Activated CD8-positive, alpha-beta memory T cell treated with anti-CD3 and anti-CD28 coated beads, Interleukin-2, amount 10 ng/mL, durations not matched to agents 7 days and 5 days (primary cell): ENCODE measurements around the gene MAGEF1. TPM values are rescaled to one million over a fixed set of nuclear protein-coding genes. Genes with fewer than 3 reads are reported as not detected.

ENCODE experiments used
- ATAC-seq: fragments of 150-1000 bp; cut with Tn5 transposase; one replicate; pipeline ENCODE4 v1.10.0; 2021; ENCODE audit warnings: moderate library complexity
- CTCF ChIA-PET: fragments of 350-600 bp; sonication (Branson Sonifier 250); formaldehyde crosslinking; loops from one replicate; lab custom pipeline; 2021; ENCODE audit warnings: antibody characterized with exemption; lab: Charles Lee
- DNase-seq: peaks from one replicate; pipeline ENCODE4 v3.0.0-alpha.2; 2020
- H3K27ac Mint-ChIP-seq: one replicate; pipeline ENCODE4 v1.8.0; 2021; ENCODE audit warnings: mild to moderate bottlenecking, mixed read lengths
- H3K27me3 Mint-ChIP-seq: one replicate; pipeline ENCODE4 v1.8.0; 2021; ENCODE audit warnings: mixed read lengths
- H3K36me3 Mint-ChIP-seq: one replicate; pipeline ENCODE4 v1.8.0; 2021; ENCODE audit warnings: mild to moderate bottlenecking, mixed read lengths
- H3K4me1 Mint-ChIP-seq: one replicate; pipeline ENCODE4 v1.8.0; 2021; ENCODE audit warnings: mixed read lengths
- H3K4me3 Mint-ChIP-seq: one replicate; pipeline ENCODE4 v1.8.0; 2021; ENCODE audit warnings: mild to moderate bottlenecking, moderate library complexity, mixed read lengths
- H3K9me3 Mint-ChIP-seq: one replicate; pipeline ENCODE4 v1.8.0; 2022; ENCODE audit warnings: low read depth, mixed read lengths
- total RNA-seq, 2 experiments: library from RNA; stranded (reverse); gene quantifications; one replicate each; pipeline ENCODE4 v1.2.3, GENCODE V29; 2021

The MAGEF1 gene
- total RNA-seq, 2 experiments from 2014 or later, result 2.8 to 5.9 TPM

GRCh38 chr3:184712248-184713039 lies 580 bp upstream of the MAGEF1 start:
- peaks cover 29% of the 10 kb centered on the region for H3K4me1 Mint-ChIP-seq
- peaks cover 11% of the 10 kb centered on the region for H3K36me3 Mint-ChIP-seq
- ATAC-seq (peak; percentile 59), DNase-seq (no peak)
- peak overlapping the region; percentile 79 for H3K27ac Mint-ChIP-seq
- H3K4me3 Mint-ChIP-seq, result peak overlapping the region; percentile 75
- H3K9me3 Mint-ChIP-seq, result peaks cover 3% of the 10 kb centered on the region
- peaks cover 27% of the 10 kb centered on the region for H3K27me3 Mint-ChIP-seq
- CTCF ChIA-PET, result interaction anchor here (0.7 to 2.9 kb wide), 2 partner anchors 125 to 151 kb away, joined by 3 to 15 read pairs; partner anchors contain the start of gene EPHB3

DNA sequence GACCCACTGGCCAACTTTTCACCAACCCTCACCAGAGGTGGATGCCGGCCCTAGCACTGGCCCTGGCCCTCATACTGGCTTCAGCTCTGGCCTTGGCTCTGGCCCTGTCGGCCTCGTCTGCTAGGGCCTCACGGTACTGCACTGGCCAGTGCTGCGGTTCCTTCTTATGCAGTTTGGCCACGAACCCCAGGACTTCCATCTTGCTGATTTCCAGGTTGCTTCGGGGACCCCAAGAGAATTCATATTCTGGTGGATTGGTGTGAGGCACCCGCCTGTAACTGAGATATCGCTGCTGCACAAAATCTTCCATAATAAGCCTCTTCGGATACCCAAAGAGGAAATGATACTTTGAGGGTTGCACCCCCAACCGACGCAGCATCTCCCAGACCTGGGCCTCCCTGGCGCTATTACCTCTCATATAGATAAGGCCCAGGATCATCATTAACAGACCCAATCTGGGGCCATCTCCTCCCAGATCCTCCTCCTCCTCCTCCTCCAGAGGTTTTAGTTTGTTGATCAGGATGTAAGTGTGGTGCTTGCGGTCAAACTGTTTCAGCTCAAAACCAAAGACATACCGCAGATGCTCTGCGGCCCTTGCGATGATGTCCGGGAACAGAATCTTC lies 883 bp downstream of the MAGEF1 start:
- H3K9me3 Mint-ChIP-seq, result peaks cover 3% of the 10 kb centered on the region
- peak overlapping the region; percentile 75 for H3K4me3 Mint-ChIP-seq
- CTCF ChIA-PET, result interaction anchor here (0.8 to 1.1 kb wide), 3 partner anchors 32 to 150 kb away, joined by 3 to 5 read pairs (median 5); partner anchors contain the start of gene EPHB3
- H3K4me1 Mint-ChIP-seq, result peaks cover 29% of the 10 kb centered on the region
- H3K27me3 Mint-ChIP-seq, result peaks cover 24% of the 10 kb centered on the region
- DNase-seq (peak; percentile 60), ATAC-seq (peak; percentile 41)
- peaks cover 14% of the 10 kb centered on the region for H3K36me3 Mint-ChIP-seq
- peak overlapping the region; percentile 78 for H3K27ac Mint-ChIP-seq

DNA sequence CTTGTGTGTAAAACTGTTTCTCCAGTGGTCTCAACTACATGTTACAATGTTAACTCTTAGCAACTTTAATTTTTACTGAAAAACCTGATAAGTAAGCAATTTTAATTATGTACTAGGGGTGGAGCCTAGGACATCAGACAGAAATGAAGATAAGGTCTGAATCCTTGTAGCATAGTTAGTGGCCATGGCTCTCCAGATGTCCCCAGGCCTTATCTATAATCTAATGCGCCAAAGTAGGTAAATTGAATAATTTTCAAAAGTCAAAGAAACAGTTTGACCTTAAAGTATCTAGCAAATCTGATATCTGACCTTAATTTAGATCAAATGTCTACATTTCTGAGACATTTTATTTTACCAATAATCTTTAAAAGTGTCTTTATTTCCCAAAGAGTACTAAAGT lies 8.2 kb downstream of the MAGEF1 start:
- DNase-seq, result no peak
- H3K4me1 Mint-ChIP-seq, result no peaks in the 10 kb centered on the region
- peaks cover 10% of the 10 kb centered on the region for H3K27me3 Mint-ChIP-seq
- no peak for ATAC-seq
- H3K27ac Mint-ChIP-seq, result no peak overlapping the region
- H3K9me3 Mint-ChIP-seq, result peaks cover 2% of the 10 kb centered on the region
- H3K4me3 Mint-ChIP-seq, result no peak overlapping the region
- peaks cover 7% of the 10 kb centered on the region for H3K36me3 Mint-ChIP-seq
- CTCF ChIA-PET, result interaction anchor here (0.6 kb wide), 1 partner anchor 29 kb away, joined by 5 read pairs; no protein-coding TSS in a partner anchor

- Mint-ChIP-seq H3K4me1 (no peaks in the 10 kb centered on the region), H3K27me3 (peaks cover 15% of the 10 kb centered on the region), H3K36me3 (peaks cover 4% of the 10 kb centered on the region), H3K27ac (no peak overlapping the region), H3K4me3 (no peak overlapping the region), H3K9me3 (no peaks in the 10 kb centered on the region)
- CTCF ChIA-PET, result no interaction called here
- ATAC-seq (no peak), DNase-seq (no peak)
These were observed 11.1 kb downstream of the MAGEF1 start for GRCh38 chr3:184700759-184701158.

- ATAC-seq (no peak), DNase-seq (peak; percentile 22)
- no peak overlapping the region for H3K4me3 Mint-ChIP-seq
- peaks cover 17% of the 10 kb centered on the region for H3K27me3 Mint-ChIP-seq
- no peaks in the 10 kb centered on the region for H3K4me1 Mint-ChIP-seq
- CTCF ChIA-PET, result interaction anchor here (1.0 kb wide), 1 partner anchor 137 kb away, joined by 3 read pairs; no protein-coding TSS in a partner anchor
- H3K27ac Mint-ChIP-seq, result no peak overlapping the region
- H3K9me3 Mint-ChIP-seq, result no peaks in the 10 kb centered on the region
- H3K36me3 Mint-ChIP-seq, result peaks cover 4% of the 10 kb centered on the region
These were observed 14.0 kb downstream of the MAGEF1 start for GRCh38 chr3:184697845-184698244.

- Mint-ChIP-seq H3K9me3 (no peaks in the 10 kb centered on the region), H3K4me3 (no peak overlapping the region), H3K4me1 (no peaks in the 10 kb centered on the region), H3K27ac (no peak overlapping the region), H3K36me3 (peaks cover 2% of the 10 kb centered on the region), H3K27me3 (peaks cover 14% of the 10 kb centered on the region)
- ATAC-seq (no peak), DNase-seq (no peak)
- CTCF ChIA-PET, result no interaction called here
These were observed 15.2 kb downstream of the MAGEF1 start for GRCh38 chr3:184696697-184697096.

DNA sequence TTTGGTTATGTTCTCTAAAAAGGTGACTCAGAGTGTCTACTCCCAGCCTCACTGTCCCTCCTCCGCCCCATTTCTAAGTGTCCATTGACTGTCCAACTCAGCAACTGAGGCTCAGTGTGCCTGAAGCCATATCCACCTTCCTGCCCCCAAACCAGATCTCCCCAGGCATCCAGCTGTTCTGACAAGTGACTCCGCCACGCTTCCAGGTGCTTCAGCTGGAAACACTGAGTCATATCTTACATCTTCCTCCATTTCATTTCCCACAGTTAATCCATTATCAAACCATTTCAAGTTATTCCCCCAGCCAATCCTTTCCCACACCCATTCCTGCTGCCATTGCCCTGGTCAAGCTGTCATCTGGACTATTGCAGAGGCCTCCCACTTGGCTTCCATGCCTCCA lies 17.1 kb downstream of the MAGEF1 start:
- peaks cover 19% of the 10 kb centered on the region for H3K27me3 Mint-ChIP-seq
- DNase-seq, result no peak
- H3K36me3 Mint-ChIP-seq, result no peaks in the 10 kb centered on the region
- CTCF ChIA-PET, result no interaction called here
- no peak overlapping the region for H3K27ac Mint-ChIP-seq
- H3K4me3 Mint-ChIP-seq, result no peak overlapping the region
- no peaks in the 10 kb centered on the region for H3K4me1 Mint-ChIP-seq
- H3K9me3 Mint-ChIP-seq, result no peaks in the 10 kb centered on the region
- ATAC-seq, result no peak

DNA sequence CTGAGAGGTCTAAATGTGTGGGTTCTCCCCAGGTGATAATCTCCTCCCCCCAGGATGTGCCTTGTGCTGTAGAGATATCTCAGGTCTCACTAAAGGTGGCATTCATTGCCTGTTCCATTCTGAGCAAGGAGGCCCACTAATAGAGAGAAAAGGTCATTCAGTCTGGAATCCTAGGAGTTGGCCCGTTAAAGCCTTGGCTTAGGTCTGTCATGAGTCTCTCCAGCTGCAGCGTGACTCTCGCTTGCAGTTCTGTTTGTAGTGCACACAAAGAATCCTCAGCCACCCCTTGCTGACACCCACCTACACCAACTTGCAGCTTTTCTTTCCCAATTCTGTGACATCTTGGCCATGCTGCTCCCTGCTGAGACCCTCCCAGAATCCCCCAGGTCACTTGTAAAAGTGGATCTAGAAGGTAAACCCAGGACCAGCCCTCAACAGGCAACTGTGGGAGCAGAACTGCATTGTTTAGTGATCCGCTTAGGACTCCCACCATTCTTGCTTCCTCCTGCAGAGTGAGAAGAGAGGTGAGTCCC lies 17.7 kb downstream of the MAGEF1 start:
- DNase-seq (no peak), ATAC-seq (no peak)
- no peak overlapping the region for H3K27ac Mint-ChIP-seq
- H3K9me3 Mint-ChIP-seq, result no peaks in the 10 kb centered on the region
- H3K4me3 Mint-ChIP-seq, result no peak overlapping the region
- H3K27me3 Mint-ChIP-seq, result peaks cover 16% of the 10 kb centered on the region
- H3K36me3 Mint-ChIP-seq, result no peaks in the 10 kb centered on the region
- no peaks in the 10 kb centered on the region for H3K4me1 Mint-ChIP-seq
- CTCF ChIA-PET, result no interaction called here

- H3K4me3 Mint-ChIP-seq, result no peak overlapping the region
- H3K9me3 Mint-ChIP-seq, result no peaks in the 10 kb centered on the region
- no peaks in the 10 kb centered on the region for H3K36me3 Mint-ChIP-seq
- H3K27me3 Mint-ChIP-seq, result peaks cover 20% of the 10 kb centered on the region
- ATAC-seq, result no peak
- no peak overlapping the region for H3K27ac Mint-ChIP-seq
- no peak for DNase-seq
- CTCF ChIA-PET, result no interaction called here
- H3K4me1 Mint-ChIP-seq, result no peaks in the 10 kb centered on the region
These were observed 18.6 kb downstream of the MAGEF1 start for GRCh38 chr3:184693011-184693975.

DNA sequence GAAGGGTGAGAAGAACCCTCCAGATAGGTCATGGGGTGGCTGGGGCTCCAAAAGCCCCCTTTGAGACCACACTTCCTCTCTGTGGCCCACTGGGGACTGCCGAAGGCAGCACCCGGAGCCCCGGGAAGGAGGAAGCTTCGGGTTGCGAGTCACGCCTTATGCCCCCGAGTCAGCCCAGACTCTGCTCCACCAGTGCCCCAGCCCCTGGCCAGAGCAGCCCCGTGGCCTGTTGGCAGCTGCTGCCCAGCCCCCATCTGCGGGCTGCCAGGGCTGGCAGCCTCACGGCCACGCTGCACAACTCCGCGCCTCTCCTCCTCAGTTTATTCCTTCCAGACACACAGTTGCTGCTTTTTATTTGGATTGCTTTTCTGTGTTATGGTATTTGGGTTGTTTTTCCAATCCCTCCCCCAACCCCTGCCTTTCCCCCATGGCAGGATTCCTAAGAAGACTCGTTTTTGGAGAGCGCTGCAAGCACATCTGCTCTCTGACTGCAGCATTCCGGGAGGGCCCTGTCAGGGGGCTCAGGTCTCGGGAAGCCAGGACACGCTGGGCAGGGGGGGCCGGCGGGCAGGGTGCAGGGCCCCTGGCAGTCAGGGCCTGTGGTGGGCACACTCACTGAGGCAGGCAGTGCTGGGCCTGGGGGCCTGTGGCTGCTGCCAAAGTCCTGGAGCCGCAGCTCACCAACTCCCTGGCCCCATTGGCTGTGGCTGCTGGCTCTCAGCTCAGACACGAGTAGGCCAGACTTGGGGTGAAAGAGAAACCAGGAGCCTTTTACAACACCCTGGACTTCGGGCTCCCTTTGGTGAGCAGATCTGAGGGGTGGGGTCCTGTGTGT lies 20.2 kb downstream of the MAGEF1 start:
- CTCF ChIA-PET, result no interaction called here
- DNase-seq (no peak), ATAC-seq (no peak)
- no peak overlapping the region for H3K27ac Mint-ChIP-seq
- H3K36me3 Mint-ChIP-seq, result no peaks in the 10 kb centered on the region
- no peak overlapping the region for H3K4me3 Mint-ChIP-seq
- no peaks in the 10 kb centered on the region for H3K9me3 Mint-ChIP-seq
- peaks cover 5% of the 10 kb centered on the region for H3K4me1 Mint-ChIP-seq
- H3K27me3 Mint-ChIP-seq, result peaks cover 21% of the 10 kb centered on the region

- CTCF ChIA-PET, result no interaction called here
- no peak overlapping the region for H3K27ac Mint-ChIP-seq
- H3K27me3 Mint-ChIP-seq, result peaks cover 22% of the 10 kb centered on the region
- no peak for ATAC-seq
- H3K9me3 Mint-ChIP-seq, result no peaks in the 10 kb centered on the region
- no peak overlapping the region for H3K4me3 Mint-ChIP-seq
- H3K36me3 Mint-ChIP-seq, result no peaks in the 10 kb centered on the region
- peaks cover 5% of the 10 kb centered on the region for H3K4me1 Mint-ChIP-seq
- no peak for DNase-seq
These were observed 21.5 kb downstream of the MAGEF1 start for GRCh38 chr3:184690192-184690883.

DNA sequence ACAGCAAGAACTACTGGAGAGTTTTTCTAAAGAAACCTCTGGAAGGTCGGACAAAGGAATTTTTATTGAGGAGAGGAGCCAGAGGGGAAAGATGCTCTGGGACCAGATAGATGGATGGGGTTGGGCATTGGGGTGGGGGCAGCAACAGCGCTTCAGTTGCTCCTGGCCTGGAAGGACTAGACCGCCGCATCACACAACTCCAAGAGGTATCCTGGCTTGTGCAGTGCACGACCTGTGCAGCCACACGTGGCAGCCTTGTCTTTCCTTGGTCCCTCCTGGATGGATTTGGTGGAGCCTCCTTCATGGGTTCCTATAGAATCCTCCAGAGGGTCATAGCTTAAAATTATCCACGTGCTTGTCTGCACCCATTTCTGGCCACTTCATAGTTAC lies 23.0 kb downstream of the MAGEF1 start:
- Mint-ChIP-seq H3K27ac (no peak overlapping the region), H3K27me3 (peaks cover 25% of the 10 kb centered on the region), H3K4me1 (peaks cover 5% of the 10 kb centered on the region), H3K4me3 (no peak overlapping the region), H3K9me3 (no peaks in the 10 kb centered on the region), H3K36me3 (no peaks in the 10 kb centered on the region)
- ATAC-seq, result no peak
- CTCF ChIA-PET, result interaction anchor here (1.0 to 1.3 kb wide), 3 partner anchors 10 to 32 kb away, joined by 3 to 4 read pairs (median 3); no protein-coding TSS in a partner anchor
- no peak for DNase-seq
